HepG2 (cell line): Measurements from ENCODE around the gene MGAT4C. TPM values are rescaled to one million over a fixed set of nuclear protein-coding genes. Genes with fewer than 3 reads are reported as not detected.

Experiments
- ATAC-seq: fragments of 200-7000 bp; cut with Tn5 transposase; 3 replicates; pipeline ENCODE4 v1.9.1; 2020; ENCODE audit warnings: mild to moderate bottlenecking, moderate library complexity
- BruUV-seq: library from RNA; stranded (reverse); fragments of 400-500 nt; replicated peaks from 2 replicates; lab custom pipeline; 2021; lab: Mats Ljungman, UMichigan
- CTCF ChIA-PET: fragments of 300-600 bp; formaldehyde crosslinking; extraction: SDS; loops from one replicate; lab custom pipeline; 2021; ENCODE audit warnings: low total read pairs, inconsistent platforms, low intra/inter-chr PET ratio; lab: Yijun Ruan, JAX
- POLR2A ChIA-PET: fragments of 350-600 bp; sonication (Branson Sonifier 250); formaldehyde crosslinking; loops from one replicate; lab custom pipeline; 2020; ENCODE audit warnings: antibody characterized with exemption, inconsistent platforms; lab: Yijun Ruan, JAX
- DNase-seq: peaks from one replicate; pipeline ENCODE4 v3.0.0-alpha.2; 2015; ENCODE audit warnings: low spot score
- FAIRE-seq: peaks from 3 replicates; lab custom pipeline; 2011; peaks lifted over from hg19 to GRCh38; lab: Jason Lieb, UNC
- H2AFZ ChIP-seq: one replicate; pipeline ENCODE4 v1.6.1; 2011; ENCODE audit warnings: low read length, inconsistent platforms
- H3K27ac ChIP-seq: fragments of 300-600 bp; 3 replicates; pipeline ENCODE4 v1.8.0; 2011; ENCODE audit warnings: mixed run types, mild to moderate bottlenecking, mixed read lengths, low read length, inconsistent platforms; ENCODE audit not compliant: insufficient read depth; ENCODE audit errors: extremely low read length
- H3K27me3 ChIP-seq, 2 experiments: fragments of 200-600 bp in 1 of 2; 2 replicates in 1 of 2; 3 replicates in 1 of 2; pipeline versions ENCODE4 v1.6.0 to v1.8.0; 2011; ENCODE audit warnings: low read length in 2 of 2, mild to moderate bottlenecking in 2 of 2, moderate library complexity in 2 of 2, inconsistent platforms in 1 of 2; ENCODE audit not compliant: insufficient read depth in 2 of 2, control insufficient read depth in 1 of 2
- H3K36me3 ChIP-seq, 2 experiments: fragments of 200-600 bp in 1 of 2; replicated peaks in 1 of 2; 2 replicates in 1 of 2; 3 replicates in 1 of 2; pipeline versions ENCODE4 v1.5.1 to v1.8.0; 2011; ENCODE audit warnings: low read length in 2 of 2, inconsistent platforms in 1 of 2; ENCODE audit not compliant: insufficient read depth in 2 of 2, control insufficient read depth in 1 of 2
- H3K4me1 ChIP-seq: 2 replicates; pipeline ENCODE4 v1.5.1; 2012; ENCODE audit warnings: low read length, inconsistent platforms; ENCODE audit not compliant: insufficient read depth
- H3K4me2 ChIP-seq: 2 replicates; pipeline ENCODE4 v1.6.0; 2011; ENCODE audit warnings: low read depth, low read length, inconsistent platforms
- H3K4me3 ChIP-seq, 3 experiments: fragments of 200-600 bp in 1 of 3; sonication (generic), shearing (Covaris generic) in 1 of 3; replicated peaks in 1 of 3; 2 replicates each; pipeline ENCODE4 v1.5.1; 2011 to 2016; ENCODE audit warnings: low read length in 3 of 3, inconsistent platforms in 2 of 3, low read depth in 2 of 3, mild to moderate bottlenecking in 2 of 3, control low read depth in 1 of 3, mixed read lengths in 1 of 3; ENCODE audit not compliant: insufficient read depth in 1 of 3
- H3K79me2 ChIP-seq: one replicate; pipeline ENCODE4 v1.6.1; 2011; ENCODE audit warnings: low read length, inconsistent platforms; ENCODE audit not compliant: insufficient read depth
- H3K9ac ChIP-seq: 2 replicates; pipeline ENCODE4 v1.6.0; 2011; ENCODE audit warnings: mild to moderate bottlenecking, low read depth, low read length, inconsistent platforms; ENCODE audit not compliant: insufficient read depth
- H3K9me3 ChIP-seq: 2 replicates; pipeline ENCODE4 v1.5.1; 2012; ENCODE audit warnings: mild to moderate bottlenecking, low read length
- H4K20me1 ChIP-seq: 2 replicates; pipeline ENCODE4 v1.6.0; 2011; ENCODE audit warnings: inconsistent platforms, mild to moderate bottlenecking, low read length, moderate library complexity; ENCODE audit not compliant: insufficient read depth
- FOSL1 ChIP-seq: sonication (generic); formaldehyde crosslinking; IDR thresholded peaks from 2 replicates; pipeline ENCODE4 v1.9.0; 2021; ENCODE audit warnings: missing genetic modification reagents, borderline replicate concordance
- HIC2 ChIP-seq: sonication (generic); formaldehyde crosslinking; IDR thresholded peaks from 2 replicates; pipeline ENCODE4 v1.9.0; 2022; ENCODE audit warnings: low read depth, missing genetic modification reagents
- HNRNPH1 ChIP-seq: fragments of 200-400 bp; formaldehyde crosslinking; optimal IDR thresholded peaks from 2 replicates; pipeline ENCODE3; 2017; ENCODE audit warnings: mild to moderate bottlenecking, low read depth, low read length
- IKZF1 ChIP-seq: fragments of 450-650 bp; IDR thresholded peaks from 2 replicates; pipeline ENCODE4 v1.7.1; 2016
- IRX3 ChIP-seq: sonication (generic); formaldehyde crosslinking; IDR thresholded peaks from 2 replicates; pipeline ENCODE4 v1.8.1; 2023; ENCODE audit warnings: mild to moderate bottlenecking, low read depth, missing genetic modification reagents, borderline replicate concordance
- KMT2A ChIP-seq: sonication (generic); formaldehyde crosslinking; IDR thresholded peaks from 2 replicates; pipeline ENCODE4 v1.4.0; 2020; ENCODE audit warnings: missing genetic modification reagents
- NFATC3 ChIP-seq: sonication (generic); formaldehyde crosslinking; IDR thresholded peaks from 2 replicates; pipeline ENCODE4 v1.5.1; 2020; ENCODE audit warnings: mild to moderate bottlenecking, missing genetic modification reagents
- TFAP4 ChIP-seq: sonication (generic); IDR thresholded peaks from 2 replicates; pipeline ENCODE4 v1.6.1; 2016; ENCODE audit warnings: low read depth, borderline replicate concordance
- ZNF18 ChIP-seq: sonication (generic); formaldehyde crosslinking; IDR thresholded peaks from 2 replicates; pipeline ENCODE4 v1.8.0; 2022; ENCODE audit warnings: mild to moderate bottlenecking, missing genetic modification reagents; ENCODE audit not compliant: insufficient replicate concordance
- ZNF329 ChIP-seq: sonication (generic); formaldehyde crosslinking; IDR thresholded peaks from 2 replicates; pipeline ENCODE4 v1.9.0; 2021; ENCODE audit warnings: low read depth, mild to moderate bottlenecking, missing genetic modification reagents
- ZNF331 ChIP-seq: sonication (generic); formaldehyde crosslinking; IDR thresholded peaks from 2 replicates; pipeline ENCODE4 v1.4.0; 2020; ENCODE audit warnings: missing genetic modification reagents
- ZNF614 ChIP-seq: IDR thresholded peaks from 2 replicates; pipeline ENCODE4 v1.6.1; 2018; ENCODE audit warnings: missing biosample characterization, missing genetic modification reagents, inconsistent platforms, borderline replicate concordance
- ZNF644 ChIP-seq: IDR thresholded peaks from 2 replicates; pipeline ENCODE4 v1.6.1; 2016; ENCODE audit warnings: low read depth
- ZNF710 ChIP-seq: sonication (generic); formaldehyde crosslinking; IDR thresholded peaks from 2 replicates; pipeline ENCODE4 v1.5.0; 2020; ENCODE audit warnings: mild to moderate bottlenecking, missing genetic modification reagents, borderline replicate concordance
- ZNF766 ChIP-seq: sonication (generic); formaldehyde crosslinking; IDR thresholded peaks from 2 replicates; pipeline ENCODE4 v1.5.0; 2020; ENCODE audit warnings: missing genetic modification reagents, borderline replicate concordance
- ZNF790 ChIP-seq: sonication (generic); formaldehyde crosslinking; IDR thresholded peaks from 2 replicates; pipeline ENCODE4 v1.8.0; 2022; ENCODE audit warnings: missing genetic modification reagents, mild to moderate bottlenecking, borderline replicate concordance
- WGBS: methylation state at CpG from one replicate; pipeline ENCODE4 v1.1.6; 2017; ENCODE audit warnings: low lambda C conversion rate; 5-methylcytosine and 5-hydroxymethylcytosine counted together
- in situ Hi-C: cut with HindIII; loops from 2 replicates; pipeline ENCODE4 v1.10.0; 2017; ENCODE audit warnings: low pct_unique_long_range_greater_than_20kb; ENCODE audit not compliant: extremely low pct_ligation_motif_present
- intact Hi-C: fragments of 100-400 bp; cut with micrococcal nuclease; formaldehyde crosslinking; loops from one replicate; pipeline ENCODE4 v1.10.0; 2022; ENCODE audit not compliant: unreplicated experiment
- polyA plus RNA-seq, 8 experiments: library from polyadenylated mRNA; depleted of rRNA in 3 of 8; stranded (reverse) in 7 of 8; unstranded in 1 of 8; fragments of >200 nt; fragmentation: Illumina TruSeq in 4 of 8; extraction: Trizol in 4 of 8; gene quantifications; 2 replicates each; pipeline versions ENCODE4 v1.2.1 to v1.2.3, GENCODE V29; 2011 to 2016; ENCODE audit warnings: low read depth in 4 of 8, missing spikeins in 1 of 8, mixed read lengths in 1 of 8; ENCODE audit not compliant: insufficient read depth in 1 of 8
- total RNA-seq, 5 experiments: library from RNA; depleted of rRNA; stranded (reverse); fragments of >200 nt; fragmentation: Illumina TruSeq; extraction: Trizol; gene quantifications; 2 replicates each; pipeline ENCODE4 v1.2.3, GENCODE V29; 2016; ENCODE audit warnings: low read depth in 1 of 5

The MGAT4C gene
- total and polyA plus RNA-seq, 2 of the 13 experiments (the other 11 are each of a cell fraction or from before 2014, with no cell fraction given): not detected

- 28% methylated on average over 1 of the region's 1 CpG for WGBS
- FAIRE-seq (no peak), ATAC-seq (no peak), DNase-seq (no peak)
- intact Hi-C loops: no loop called here
- Histone ChIP-seq H3K9ac (no peak overlapping the region), H3K9me3 (no peaks in the 10 kb centered on the region), H3K27me3 (no peaks in the 10 kb centered on the region), H3K36me3 (no peaks in the 10 kb centered on the region), H3K4me3 (no peak overlapping the region), H3K79me2 (no peaks in the 10 kb centered on the region), H3K4me2 (no peak overlapping the region), H2AFZ (no peak overlapping the region), H3K4me1 (no peaks in the 10 kb centered on the region), H4K20me1 (no peaks in the 10 kb centered on the region), H3K27ac (no peak overlapping the region)
- no TSS peak for BruUV-seq
- no peak for TF ChIP-seq HNRNPH1
- no peak for TF ChIP-seq ZNF766 (CRISPR knock-in tag)
- TF ChIP-seq TFAP4: no peak
- TF ChIP-seq ZNF329 (CRISPR knock-in tag): no peak
- no peak for TF ChIP-seq FOSL1 (CRISPR knock-in tag)
- no peak for TF ChIP-seq HIC2 (CRISPR knock-in tag)
- TF ChIP-seq ZNF614 (CRISPR knock-in tag): no peak
- TF ChIP-seq ZNF18 (CRISPR knock-in tag): no peak
- TF ChIP-seq ZNF644 (CRISPR knock-in tag): no peak
- TF ChIP-seq ZNF790 (CRISPR knock-in tag): no peak
- TF ChIP-seq NFATC3 (CRISPR knock-in tag): no peak
- no peak for TF ChIP-seq ZNF331
- no peak for TF ChIP-seq ZNF710 (CRISPR knock-in tag)
- no peak for TF ChIP-seq IRX3 (CRISPR knock-in tag)
- no peak for TF ChIP-seq IKZF1
- no peak for TF ChIP-seq KMT2A (CRISPR knock-in tag)
- in situ Hi-C loops: no loop called here
- CTCF ChIA-PET: no interaction called here
- POLR2A ChIA-PET: no interaction called here
These were observed 6.9 kb downstream of the MGAT4C start for GRCh38 chr12:86249276-86249675.
